Measurements from ENCODE around the gene DMD. TPM values are rescaled to one million over a fixed set of nuclear protein-coding genes. Genes with fewer than 3 reads are reported as not detected.

DMD gene
- total and polyA plus RNA-seq, 4 donors: 3.9 to 73.8 (median 11.2) TPM

- Histone ChIP-seq H3K36me3 (ENCODE audit: control insufficient read depth in 4 of 4, insufficient read depth in 4 of 4, low read length in 4 of 4) (no peaks in the 10 kb centered on the region), H3K9ac (ENCODE audit: insufficient read depth in 1 of 2, low read length in 2 of 2) (no peak overlapping the region), H3K4me1 (ENCODE audit: control insufficient read depth in 5 of 5, insufficient read depth in 5 of 5, low read length in 5 of 5) (peaks cover 0 to 2% (median 0%) of the 10 kb centered on the region in 5 donors), H3K4me3 (no peak overlapping the region), H3K27ac (ENCODE audit: low read depth in 1 of 2, low read length in 1 of 2) (no peak overlapping the region), H3K27me3 (ENCODE audit: control insufficient read depth in 3 of 3, insufficient read depth in 3 of 3, low read length in 2 of 3) (no peaks in the 10 kb centered on the region), H3K9me3 (ENCODE audit: control insufficient read depth in 4 of 4, insufficient read depth in 3 of 4, low read length in 3 of 4) (no peaks in the 10 kb centered on the region)
- DNase-seq (no peak), ATAC-seq (ENCODE audit: insufficient read depth, low FRiP score) (no peak)
- WGBS, 2 donors: 66 to 86% methylated on average over 5 of the region's 5 CpGs
- no peak for TF ChIP-seq CTCF (IDR thresholded peaks at IDR 0.05; ENCODE audit: control extremely low read depth, extremely low read depth)
Measured at GRCh38 chrX:31715675-31716074, 1495.7 kb downstream of the DMD start.

- no peak for TF ChIP-seq CTCF (IDR thresholded peaks at IDR 0.05; ENCODE audit: control extremely low read depth, extremely low read depth)
- H3K36me3 ChIP-seq (ENCODE audit: control insufficient read depth in 4 of 4, insufficient read depth in 4 of 4, low read length in 4 of 4): no peaks in the 10 kb centered on the region
Measured at GRCh38 chrX:31714797-31715196, 1496.6 kb downstream of the DMD start.

GRCh38 chrX:31713120-31713519 lies 1498.2 kb downstream of the DMD start:
- Histone ChIP-seq H3K27me3 (ENCODE audit: control insufficient read depth in 3 of 3, insufficient read depth in 3 of 3, low read length in 2 of 3) (peaks cover 0 to 4% (median 0%) of the 10 kb centered on the region in 3 donors), H3K4me1 (ENCODE audit: control insufficient read depth in 5 of 5, insufficient read depth in 5 of 5, low read length in 5 of 5) (peaks cover 0 to 2% (median 0%) of the 10 kb centered on the region in 5 donors), H3K4me3 (no peak overlapping the region), H3K36me3 (ENCODE audit: control insufficient read depth in 4 of 4, insufficient read depth in 4 of 4, low read length in 4 of 4) (no peaks in the 10 kb centered on the region), H3K9ac (ENCODE audit: insufficient read depth in 1 of 2, low read length in 2 of 2) (no peak overlapping the region), H3K27ac (ENCODE audit: low read depth in 1 of 2, low read length in 1 of 2) (no peak overlapping the region), H3K9me3 (ENCODE audit: control insufficient read depth in 4 of 4, insufficient read depth in 3 of 4, low read length in 3 of 4) (no peaks in the 10 kb centered on the region)
- TF ChIP-seq CTCF (IDR thresholded peaks at IDR 0.05; ENCODE audit: control extremely low read depth, extremely low read depth): no peak
- 75 to 88% methylated on average over 1 of the region's 1 CpG for WGBS, 2 donors
- DNase-seq: no peak
- no peak for ATAC-seq (ENCODE audit: insufficient read depth, low FRiP score)

More at GRCh38 chrX:31714797-31715196, 1496.6 kb downstream of the DMD start:
- peaks cover 0 to 2% (median 0%) of the 10 kb centered on the region in 5 donors for H3K4me1 ChIP-seq (ENCODE audit: control insufficient read depth in 5 of 5, insufficient read depth in 5 of 5, low read length in 5 of 5)
- no peaks in the 10 kb centered on the region for H3K27me3 ChIP-seq (ENCODE audit: control insufficient read depth in 3 of 3, insufficient read depth in 3 of 3, low read length in 2 of 3)
- no peak overlapping the region for H3K9ac ChIP-seq (ENCODE audit: insufficient read depth in 1 of 2, low read length in 2 of 2)
- H3K27ac ChIP-seq (ENCODE audit: low read depth in 1 of 2, low read length in 1 of 2): no peak overlapping the region
- H3K4me3 ChIP-seq: no peak overlapping the region
- no peaks in the 10 kb centered on the region for H3K9me3 ChIP-seq (ENCODE audit: control insufficient read depth in 4 of 4, insufficient read depth in 3 of 4, low read length in 3 of 4)
- ATAC-seq (ENCODE audit: insufficient read depth, low FRiP score) (no peak), DNase-seq (no peak)
- 85 to 98% methylated on average over 3 of the region's 3 CpGs for WGBS, 2 donors

GRCh38 chrX:31711166-31711565 lies 1500.2 kb downstream of the DMD start:
- Histone ChIP-seq H3K9me3 (ENCODE audit: control insufficient read depth in 4 of 4, insufficient read depth in 3 of 4, low read length in 3 of 4) (no peaks in the 10 kb centered on the region), H3K36me3 (ENCODE audit: control insufficient read depth in 4 of 4, insufficient read depth in 4 of 4, low read length in 4 of 4) (no peaks in the 10 kb centered on the region), H3K4me3 (no peak overlapping the region), H3K4me1 (ENCODE audit: control insufficient read depth in 5 of 5, insufficient read depth in 5 of 5, low read length in 5 of 5) (no peaks in the 10 kb centered on the region), H3K27me3 (ENCODE audit: control insufficient read depth in 3 of 3, insufficient read depth in 3 of 3, low read length in 2 of 3) (peaks cover 0 to 4% (median 0%) of the 10 kb centered on the region in 3 donors), H3K27ac (ENCODE audit: low read depth in 1 of 2, low read length in 1 of 2) (no peak overlapping the region), H3K9ac (ENCODE audit: insufficient read depth in 1 of 2, low read length in 2 of 2) (no peak overlapping the region)
- ATAC-seq (ENCODE audit: insufficient read depth, low FRiP score) (no peak), DNase-seq (no peak)
- 49 to 71% methylated on average over 2 of the region's 2 CpGs for WGBS, 2 donors
- TF ChIP-seq CTCF (IDR thresholded peaks at IDR 0.05; ENCODE audit: control extremely low read depth, extremely low read depth): no peak

Measured in lung (tissue), 12 donors.